ENCODE results near the gene RAB11FIP2. TPM values are rescaled to one million over a fixed set of nuclear protein-coding genes. Genes with fewer than 3 reads are reported as not detected.

Gene RAB11FIP2
- total RNA-seq, 3 donors from 2014 or later (not counting 1 experiment from before 2014, with no cell fraction given) = 30.1 to 37.1 (median 32.1) TPM

- ATAC-seq (no peak), DNase-seq (no peak)
- intact Hi-C loops (cut with micrococcal nuclease) = no loop called here
- no peaks in the 10 kb centered on the region for H3K9me3 Mint-ChIP-seq
- Histone ChIP-seq H3K9me3 (ENCODE audit: control insufficient read depth, insufficient read depth, low read length) (no peaks in the 10 kb centered on the region), H3K4me3 (ENCODE audit: low read length) (no peak overlapping the region), H3K27me3 (ENCODE audit: control insufficient read depth, insufficient read depth, low read length) (no peaks in the 10 kb centered on the region), H3K27ac (ENCODE audit: low read length) (no peak overlapping the region), H3K36me3 (ENCODE audit: control insufficient read depth, insufficient read depth, low read length) (peaks cover 6% of the 10 kb centered on the region), H3K4me1 (ENCODE audit: control insufficient read depth, insufficient read depth, low read length) (peaks cover 11% of the 10 kb centered on the region)
- H3K4me3 Mint-ChIP-seq = no peak overlapping the region
- no peaks in the 10 kb centered on the region for H3K27me3 Mint-ChIP-seq (ENCODE audit: low read depth in 2 of 2)
- TF ChIP-seq CTCF (IDR thresholded peaks at IDR 0.05) = no peak
- peaks cover 7% of the 10 kb centered on the region for H3K36me3 Mint-ChIP-seq
- peaks cover 19 to 27% of the 10 kb centered on the region in 2 donors for H3K4me1 Mint-ChIP-seq
- H3K27ac Mint-ChIP-seq = no peak overlapping the region
Observed at GRCh38 chr10:118042336-118042735, 4.4 kb downstream of the RAB11FIP2 start.

- Mint-ChIP-seq H3K9me3 (no peaks in the 10 kb centered on the region), H3K27ac (no peak overlapping the region), H3K4me3 (no peak overlapping the region), H3K27me3 (ENCODE audit: low read depth in 2 of 2) (no peaks in the 10 kb centered on the region), H3K36me3 (peaks cover 7% of the 10 kb centered on the region), H3K4me1 (peaks cover 19 to 27% of the 10 kb centered on the region in 2 donors)
- Histone ChIP-seq H3K4me3 (ENCODE audit: low read length) (no peak overlapping the region), H3K9me3 (ENCODE audit: control insufficient read depth, insufficient read depth, low read length) (no peaks in the 10 kb centered on the region), H3K4me1 (ENCODE audit: control insufficient read depth, insufficient read depth, low read length) (peaks cover 6% of the 10 kb centered on the region), H3K36me3 (ENCODE audit: control insufficient read depth, insufficient read depth, low read length) (peaks cover 6% of the 10 kb centered on the region), H3K27ac (ENCODE audit: low read length) (no peak overlapping the region), H3K27me3 (ENCODE audit: control insufficient read depth, insufficient read depth, low read length) (no peaks in the 10 kb centered on the region)
- 100% methylated on average over 1 of the region's 2 CpGs for WGBS (ENCODE audit: insufficient coverage)
- intact Hi-C loops (cut with micrococcal nuclease) = no loop called here
- TF ChIP-seq CTCF (IDR thresholded peaks at IDR 0.05) = no peak
- ATAC-seq (no peak), DNase-seq (no peak)
Observed at GRCh38 chr10:118041316-118041715, 5.4 kb downstream of the RAB11FIP2 start.

- Mint-ChIP-seq H3K27ac (no peak overlapping the region), H3K4me1 (peaks cover 0 to 10% of the 10 kb centered on the region in 2 donors), H3K9me3 (no peaks in the 10 kb centered on the region), H3K36me3 (peaks cover 7% of the 10 kb centered on the region), H3K4me3 (no peak overlapping the region), H3K27me3 (ENCODE audit: low read depth in 2 of 2) (no peaks in the 10 kb centered on the region)
- ATAC-seq = no peak
- Histone ChIP-seq H3K9me3 (ENCODE audit: control insufficient read depth, insufficient read depth, low read length) (no peaks in the 10 kb centered on the region), H3K27me3 (ENCODE audit: control insufficient read depth, insufficient read depth, low read length) (no peaks in the 10 kb centered on the region), H3K4me1 (ENCODE audit: control insufficient read depth, insufficient read depth, low read length) (no peaks in the 10 kb centered on the region), H3K36me3 (ENCODE audit: control insufficient read depth, insufficient read depth, low read length) (peaks cover 15% of the 10 kb centered on the region), H3K4me3 (ENCODE audit: low read length) (no peak overlapping the region), H3K27ac (ENCODE audit: low read length) (no peak overlapping the region)
- intact Hi-C loops (cut with micrococcal nuclease) = no loop called here
- TF ChIP-seq CTCF (IDR thresholded peaks at IDR 0.05) = no peak
- DNase-seq = no peak
- 67% methylated on average over 3 of the region's 4 CpGs for WGBS (ENCODE audit: insufficient coverage)
Observed at GRCh38 chr10:118036281-118036875, 10.4 kb downstream of the RAB11FIP2 start.
